Subcutaneous adipose tissue (tissue), 4 donors: ENCODE measurements around the gene FAM180A. TPM values are rescaled to one million over a fixed set of nuclear protein-coding genes. Genes with fewer than 3 reads are reported as not detected.

Source experiments
- CTCF ChIP-seq: fragments of 450-650 bp; IDR thresholded peaks from one replicate; pipeline ENCODE4 v1.5.1; 2016; ENCODE audit warnings: low read depth, mild to moderate bottlenecking, control low read depth, antibody characterized with exemption, moderate library complexity
- total RNA-seq, 4 donors: library from RNA; depleted of rRNA; stranded (reverse); fragments of >200 nt; gene quantifications; one replicate each; pipeline ENCODE4 v1.1.0, GENCODE V29; 2016

The FAM180A gene
- total RNA-seq, 4 donors from 2014 or later = 1.1 to 9.9 (median 6.3) TPM

- TF ChIP-seq CTCF = no peak
Observed at GRCh38 chr7:135704698-135705097, 43.9 kb downstream of the FAM180A start.

GRCh38 chr7:135704074-135704473 is 44.5 kb downstream of the FAM180A start:
- no peak for TF ChIP-seq CTCF

- TF ChIP-seq CTCF = no peak
Observed at GRCh38 chr7:135697276-135698049, 51.1 kb downstream of the FAM180A start.

- no peak for TF ChIP-seq CTCF
Observed at GRCh38 chr7:135693558-135693957, 55.1 kb downstream of the FAM180A start.

GRCh38 chr7:135692055-135692454 is 56.6 kb downstream of the FAM180A start:
- no peak for TF ChIP-seq CTCF

- no peak for TF ChIP-seq CTCF
Observed at GRCh38 chr7:135690566-135690965, 58.0 kb downstream of the FAM180A start.

- no peak for TF ChIP-seq CTCF
Observed at GRCh38 chr7:135687466-135687865, 61.1 kb downstream of the FAM180A start.
